GM18507 (cell line): Measurements from ENCODE around the gene PTPRM.

Experiments used
- DNase-seq: peaks from one replicate; pipeline ENCODE4 v3.0.0; 2011; ENCODE audit warnings: low read depth; ENCODE audit not compliant: insufficient read length; ENCODE audit errors: extremely low spot score
- FAIRE-seq: peaks from 2 replicates; lab custom pipeline; 2011; peaks lifted over from hg19 to GRCh38; lab: Jason Lieb, UNC

Gene PTPRM

GRCh38 chr18:8142131-8142711 lies 575.1 kb downstream of the PTPRM start:
- FAIRE-seq (no peak), DNase-seq (no peak)

- DNase-seq, result no peak
- no peak for FAIRE-seq
Observed at GRCh38 chr18:8142932-8143331, 575.8 kb downstream of the PTPRM start.

GRCh38 chr18:8151181-8151580 lies 584.1 kb downstream of the PTPRM start:
- DNase-seq (no peak), FAIRE-seq (no peak)

GRCh38 chr18:8153887-8154583 lies 586.9 kb downstream of the PTPRM start:
- no peak for DNase-seq
- FAIRE-seq, result no peak

- no peak for DNase-seq
- no peak for FAIRE-seq
Observed at GRCh38 chr18:8162802-8163201, 595.7 kb downstream of the PTPRM start.

GRCh38 chr18:8163286-8163959 lies 596.3 kb downstream of the PTPRM start:
- DNase-seq (no peak), FAIRE-seq (no peak)

- DNase-seq (no peak), FAIRE-seq (no peak)
Observed at GRCh38 chr18:8165095-8165494, 598.0 kb downstream of the PTPRM start.

GRCh38 chr18:8167026-8167425 lies 599.9 kb downstream of the PTPRM start:
- DNase-seq (no peak), FAIRE-seq (no peak)

GRCh38 chr18:8167673-8168072 lies 600.6 kb downstream of the PTPRM start:
- FAIRE-seq (no peak), DNase-seq (no peak)

- FAIRE-seq, result no peak
Observed at GRCh38 chr18:8169722-8170121, 602.6 kb downstream of the PTPRM start.

GRCh38 chr18:8174771-8175170 lies 607.7 kb downstream of the PTPRM start:
- no peak for DNase-seq
- no peak for FAIRE-seq

More at GRCh38 chr18:8169722-8170121, 602.6 kb downstream of the PTPRM start:
- DNase-seq, result no peak

GRCh38 chr18:8175501-8176061 lies 608.5 kb downstream of the PTPRM start:
- FAIRE-seq (no peak), DNase-seq (no peak)

- no peak for FAIRE-seq
- DNase-seq, result no peak
Observed at GRCh38 chr18:8176109-8176508, 609.0 kb downstream of the PTPRM start.

- DNase-seq (no peak), FAIRE-seq (no peak)
Observed at GRCh38 chr18:8176554-8176953, 609.4 kb downstream of the PTPRM start.

- FAIRE-seq (no peak), DNase-seq (no peak)
Observed at GRCh38 chr18:8177330-8178016, 610.4 kb downstream of the PTPRM start.

- DNase-seq, result no peak
- no peak for FAIRE-seq
Observed at GRCh38 chr18:8186413-8186812, 619.3 kb downstream of the PTPRM start.

GRCh38 chr18:8188184-8188583 lies 621.1 kb downstream of the PTPRM start:
- FAIRE-seq, result no peak
- no peak for DNase-seq

GRCh38 chr18:8190980-8191379 lies 623.9 kb downstream of the PTPRM start:
- DNase-seq, result no peak
- no peak for FAIRE-seq

- no peak for DNase-seq
- FAIRE-seq, result no peak
Observed at GRCh38 chr18:8194431-8194830, 627.3 kb downstream of the PTPRM start.

GRCh38 chr18:8196238-8196637 lies 629.1 kb downstream of the PTPRM start:
- DNase-seq, result no peak
- no peak for FAIRE-seq
